HEK293 (cell line): ENCODE results near the gene FGD6.
A peak's percentile ranks its signal among the peaks of the same experiment; 100 is the strongest.

Experiments used
- CTCF ChIA-PET: fragments of 350-600 bp; formaldehyde crosslinking; extraction: SDS; loops from one replicate; lab custom pipeline; 2021; ENCODE audit warnings: antibody characterized with exemption; lab: Yijun Ruan, JAX
- POLR2A ChIA-PET: fragments of 300-600 bp; formaldehyde crosslinking; extraction: SDS; loops from one replicate; lab custom pipeline; 2020; ENCODE audit warnings: antibody characterized with exemption, inconsistent platforms; lab: Yijun Ruan, JAX
- H3K27ac ChIP-seq: fragments of 200-500 bp; sonication (Bioruptor generic); 2 replicates; pipeline ENCODE4 v1.5.1; 2014; ENCODE audit warnings: low read depth, low read length, control low read depth, inconsistent platforms; ENCODE audit errors: extremely low read depth
- H3K36me3 ChIP-seq, 2 experiments: fragments of 200-500 bp in 1 of 2; sonication (Bioruptor generic) in 1 of 2; 1 replicate in 1 of 2; 2 replicates in 1 of 2; pipeline ENCODE4 v1.5.1; 2014 to 2017; ENCODE audit warnings: inconsistent platforms in 2 of 2, low read length in 2 of 2; ENCODE audit not compliant: control insufficient read depth in 2 of 2, insufficient read depth in 1 of 2
- H3K4me1 ChIP-seq: fragments of 200-500 bp; sonication (Bioruptor generic); 2 replicates; pipeline ENCODE4 v1.5.1; 2014; ENCODE audit warnings: mild to moderate bottlenecking, low read length, inconsistent platforms; ENCODE audit not compliant: control insufficient read depth, insufficient read depth
- H3K4me3 ChIP-seq: 2 replicates; pipeline ENCODE4 v1.5.1; 2011; ENCODE audit warnings: low read depth, mild to moderate bottlenecking, control low read depth, low read length, moderate library complexity
- H3K9me3 ChIP-seq: fragments of 200-500 bp; sonication (Bioruptor generic); 2 replicates; pipeline ENCODE4 v1.5.1; 2014; ENCODE audit warnings: low read depth, low read length, inconsistent platforms; ENCODE audit not compliant: control insufficient read depth, insufficient read depth
- BCL11A ChIP-seq: fragments of 450-650 bp; formaldehyde crosslinking; IDR thresholded peaks from 2 replicates; pipeline ENCODE4 v1.5.1; 2016; ENCODE audit warnings: low read depth, missing biosample characterization, missing genetic modification characterization
- GLIS1 ChIP-seq: fragments of 450-650 bp; formaldehyde crosslinking; IDR thresholded peaks from 2 replicates; pipeline ENCODE4 v1.5.1; 2016; ENCODE audit warnings: missing biosample characterization, missing genetic modification characterization
- MYNN ChIP-seq: fragments of 450-650 bp; formaldehyde crosslinking; IDR thresholded peaks from 2 replicates; pipeline ENCODE4 v1.5.1; 2016; ENCODE audit warnings: missing biosample characterization, missing genetic modification characterization, borderline replicate concordance
- PRDM1 ChIP-seq: fragments of 450-650 bp; formaldehyde crosslinking; IDR thresholded peaks from 2 replicates; pipeline ENCODE4; 2016; ENCODE audit warnings: missing biosample characterization, missing genetic modification characterization
- SALL2 ChIP-seq: fragments of 450-650 bp; formaldehyde crosslinking; IDR thresholded peaks from 2 replicates; pipeline ENCODE4 v1.5.0; 2017; ENCODE audit warnings: missing biosample characterization, mild to moderate bottlenecking, missing genetic modification characterization, borderline replicate concordance
- SCRT1 ChIP-seq: fragments of 450-650 bp; formaldehyde crosslinking; IDR thresholded peaks from 2 replicates; pipeline ENCODE4 v1.5.1; 2016; ENCODE audit warnings: missing biosample characterization, missing genetic modification characterization, borderline replicate concordance
- SCRT2 ChIP-seq: fragments of 450-650 bp; formaldehyde crosslinking; IDR thresholded peaks from 2 replicates; pipeline ENCODE4 v1.5.1; 2016; ENCODE audit warnings: missing biosample characterization, missing genetic modification characterization
- ZNF169 ChIP-seq: fragments of 450-650 bp; formaldehyde crosslinking; IDR thresholded peaks from 2 replicates; pipeline ENCODE4 v1.5.1; 2016; ENCODE audit warnings: missing biosample characterization, missing genetic modification characterization
- ZNF18 ChIP-seq: fragments of 450-650 bp; formaldehyde crosslinking; IDR thresholded peaks from 2 replicates; pipeline ENCODE4 v1.5.1; 2016; ENCODE audit warnings: missing biosample characterization, missing genetic modification characterization
- ZNF521 ChIP-seq: fragments of 450-650 bp; formaldehyde crosslinking; IDR thresholded peaks from 2 replicates; pipeline ENCODE4 v1.5.1; 2017; ENCODE audit warnings: missing biosample characterization, mild to moderate bottlenecking, missing genetic modification characterization
- ZSCAN16 ChIP-seq: fragments of 450-650 bp; formaldehyde crosslinking; IDR thresholded peaks from 2 replicates; pipeline ENCODE4 v1.5.1; 2016; ENCODE audit warnings: missing biosample characterization, missing genetic modification characterization
- TF ChIP-seq, protein P1 (sequence below): fragments of 450-650 bp; formaldehyde crosslinking; IDR thresholded peaks from 2 replicates; pipeline ENCODE4 v1.5.1; 2016; ENCODE audit warnings: missing biosample characterization, missing genetic modification characterization
- TF ChIP-seq, protein P2 (sequence below): fragments of 450-650 bp; formaldehyde crosslinking; IDR thresholded peaks from 2 replicates; pipeline ENCODE4 v1.5.1; 2016; ENCODE audit warnings: missing biosample characterization, missing genetic modification characterization, borderline replicate concordance

FGD6 gene

GRCh38 chr12:95261109-95261508, 43.8 kb upstream of the FGD6 start:
- TF ChIP-seq MYNN = no peak
- TF ChIP-seq SCRT2 (tag by site-specific recombination) = peak; percentile 79
- TF ChIP-seq, protein P1, sequence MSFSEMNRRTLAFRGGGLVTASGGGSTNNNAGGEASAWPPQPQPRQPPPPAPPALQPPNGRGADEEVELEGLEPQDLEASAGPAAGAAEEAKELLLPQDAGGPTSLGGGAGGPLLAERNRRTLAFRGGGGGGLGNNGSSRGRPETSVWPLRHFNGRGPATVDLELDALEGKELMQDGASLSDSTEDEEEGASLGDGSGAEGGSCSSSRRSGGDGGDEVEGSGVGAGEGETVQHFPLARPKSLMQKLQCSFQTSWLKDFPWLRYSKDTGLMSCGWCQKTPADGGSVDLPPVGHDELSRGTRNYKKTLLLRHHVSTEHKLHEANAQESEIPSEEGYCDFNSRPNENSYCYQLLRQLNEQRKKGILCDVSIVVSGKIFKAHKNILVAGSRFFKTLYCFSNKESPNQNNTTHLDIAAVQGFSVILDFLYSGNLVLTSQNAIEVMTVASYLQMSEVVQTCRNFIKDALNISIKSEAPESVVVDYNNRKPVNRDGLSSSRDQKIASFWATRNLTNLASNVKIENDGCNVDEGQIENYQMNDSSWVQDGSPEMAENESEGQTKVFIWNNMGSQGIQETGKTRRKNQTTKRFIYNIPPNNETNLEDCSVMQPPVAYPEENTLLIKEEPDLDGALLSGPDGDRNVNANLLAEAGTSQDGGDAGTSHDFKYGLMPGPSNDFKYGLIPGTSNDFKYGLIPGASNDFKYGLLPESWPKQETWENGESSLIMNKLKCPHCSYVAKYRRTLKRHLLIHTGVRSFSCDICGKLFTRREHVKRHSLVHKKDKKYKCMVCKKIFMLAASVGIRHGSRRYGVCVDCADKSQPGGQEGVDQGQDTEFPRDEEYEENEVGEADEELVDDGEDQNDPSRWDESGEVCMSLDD (tag by site-specific recombination) = no peak
- TF ChIP-seq SCRT1 (tag by site-specific recombination) = peak; percentile 56; the same call in 1 of the 2 replicates
- TF ChIP-seq SALL2 = no peak
- H3K9me3 ChIP-seq = no peaks in the 10 kb centered on the region
- no peak overlapping the region for H3K4me3 ChIP-seq
- peaks cover 37 to 70% of the 10 kb centered on the region in 2 experiments for H3K36me3 ChIP-seq
- H3K27ac ChIP-seq = no peak overlapping the region
- peaks cover 5% of the 10 kb centered on the region; the same call in 1 of the 2 replicates for H3K4me1 ChIP-seq
- ChIA-PET POLR2A (no interaction called here), CTCF (no interaction called here)

GRCh38 chr12:95259368-95259767, 42.1 kb upstream of the FGD6 start:
- ChIA-PET CTCF (no interaction called here), POLR2A (no interaction called here)
- peaks cover 37 to 78% of the 10 kb centered on the region in 2 experiments for H3K36me3 ChIP-seq

GRCh38 chr12:95258803-95259202, 41.5 kb upstream of the FGD6 start:
- CTCF ChIA-PET = no interaction called here
- H3K4me1 ChIP-seq = peaks cover 5% of the 10 kb centered on the region; the same call in 1 of the 2 replicates
- no peaks in the 10 kb centered on the region for H3K9me3 ChIP-seq
- POLR2A ChIA-PET = no interaction called here
- no peak overlapping the region for H3K4me3 ChIP-seq
- H3K27ac ChIP-seq = no peak overlapping the region
- TF ChIP-seq GLIS1 (no peak), ZNF169 (tag by site-specific recombination) (no peak), PRDM1 (tag by site-specific recombination) (0 out of 2 replicates have a peak, but pooled peaks have one; percentile 8)
- peaks cover 37 to 81% of the 10 kb centered on the region in 2 experiments for H3K36me3 ChIP-seq

More at GRCh38 chr12:95259368-95259767, 42.1 kb upstream of the FGD6 start:
- no peak overlapping the region for H3K4me3 ChIP-seq
- TF ChIP-seq ZSCAN16 (tag by site-specific recombination) = no peak
- no peak for TF ChIP-seq BCL11A (tag by site-specific recombination)
- TF ChIP-seq ZNF521 (tag by site-specific recombination) = no peak
- TF ChIP-seq, protein P2, sequence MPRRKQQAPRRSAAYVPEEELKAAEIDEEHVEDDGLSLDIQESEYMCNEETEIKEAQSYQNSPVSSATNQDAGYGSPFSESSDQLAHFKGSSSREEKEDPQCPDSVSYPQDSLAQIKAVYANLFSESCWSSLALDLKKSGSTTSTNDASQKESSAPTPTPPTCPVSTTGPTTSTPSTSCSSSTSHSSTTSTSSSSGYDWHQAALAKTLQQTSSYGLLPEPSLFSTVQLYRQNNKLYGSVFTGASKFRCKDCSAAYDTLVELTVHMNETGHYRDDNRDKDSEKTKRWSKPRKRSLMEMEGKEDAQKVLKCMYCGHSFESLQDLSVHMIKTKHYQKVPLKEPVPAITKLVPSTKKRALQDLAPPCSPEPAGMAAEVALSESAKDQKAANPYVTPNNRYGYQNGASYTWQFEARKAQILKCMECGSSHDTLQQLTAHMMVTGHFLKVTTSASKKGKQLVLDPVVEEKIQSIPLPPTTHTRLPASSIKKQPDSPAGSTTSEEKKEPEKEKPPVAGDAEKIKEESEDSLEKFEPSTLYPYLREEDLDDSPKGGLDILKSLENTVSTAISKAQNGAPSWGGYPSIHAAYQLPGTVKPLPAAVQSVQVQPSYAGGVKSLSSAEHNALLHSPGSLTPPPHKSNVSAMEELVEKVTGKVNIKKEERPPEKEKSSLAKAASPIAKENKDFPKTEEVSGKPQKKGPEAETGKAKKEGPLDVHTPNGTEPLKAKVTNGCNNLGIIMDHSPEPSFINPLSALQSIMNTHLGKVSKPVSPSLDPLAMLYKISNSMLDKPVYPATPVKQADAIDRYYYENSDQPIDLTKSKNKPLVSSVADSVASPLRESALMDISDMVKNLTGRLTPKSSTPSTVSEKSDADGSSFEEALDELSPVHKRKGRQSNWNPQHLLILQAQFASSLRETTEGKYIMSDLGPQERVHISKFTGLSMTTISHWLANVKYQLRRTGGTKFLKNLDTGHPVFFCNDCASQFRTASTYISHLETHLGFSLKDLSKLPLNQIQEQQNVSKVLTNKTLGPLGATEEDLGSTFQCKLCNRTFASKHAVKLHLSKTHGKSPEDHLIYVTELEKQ = no peak
- no peak for TF ChIP-seq ZNF18 (tag by site-specific recombination)
- peaks cover 5% of the 10 kb centered on the region; the same call in 1 of the 2 replicates for H3K4me1 ChIP-seq
- no peaks in the 10 kb centered on the region for H3K9me3 ChIP-seq
- H3K27ac ChIP-seq = no peak overlapping the region
